HUDEP-2 (cell line): ENCODE measurements around the gene ATP8B3.
"Not testable (repeated sequence)": the region's sequence is repeated elsewhere in the genome, so short reads cannot be mapped to it uniquely, and the experiment has no call there.

ENCODE experiments used
- DNase-seq, 76 experiments: peaks; one replicate each; lab custom pipeline; 2025; ENCODE audit not compliant: unreplicated experiment in 76 of 76; lab: John Stamatoyannopoulos, UW

ATP8B3 gene

DNA sequence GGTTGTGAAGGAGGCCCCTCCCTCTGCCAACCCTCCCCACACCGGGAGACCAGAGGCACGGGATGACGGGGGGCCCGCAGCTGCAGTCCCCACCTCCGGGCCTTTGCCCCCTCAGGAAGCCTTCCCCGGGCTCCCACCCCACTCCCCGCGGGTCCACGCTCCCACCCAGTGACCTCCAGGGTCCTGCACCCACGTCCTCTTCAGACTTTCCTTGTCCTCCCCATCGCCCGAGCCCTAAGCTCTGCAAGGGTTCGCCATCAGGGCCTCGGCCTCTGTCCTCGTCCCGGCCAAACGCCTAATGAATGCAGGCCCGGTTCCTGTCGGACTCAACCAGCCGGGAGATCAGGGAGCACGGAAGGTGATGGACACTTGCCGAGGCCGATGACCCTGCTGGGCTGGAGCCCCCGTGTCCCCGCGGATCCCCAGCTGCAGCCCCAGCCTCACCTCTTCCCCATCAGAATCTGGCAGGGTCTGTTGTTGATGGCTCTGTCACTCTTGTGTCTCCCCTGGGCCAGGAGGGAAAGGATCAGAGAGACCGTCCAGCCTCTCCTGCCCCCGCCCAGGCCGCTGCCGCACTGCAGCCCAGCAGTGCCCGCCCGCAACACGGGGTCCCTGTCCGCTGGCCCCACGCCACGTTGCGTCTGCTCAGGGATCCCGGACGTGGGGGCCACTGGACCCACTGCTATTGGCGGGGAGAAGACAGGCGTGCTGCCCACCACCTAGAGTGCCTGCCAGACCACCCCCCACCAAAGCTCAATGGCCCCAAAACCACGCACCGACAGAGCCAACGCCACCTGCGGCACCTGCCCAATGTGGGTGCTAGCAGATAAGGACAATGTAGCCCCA is 5.7 kb downstream of the ATP8B3 start:
- DNase-seq: no peak

DNA sequence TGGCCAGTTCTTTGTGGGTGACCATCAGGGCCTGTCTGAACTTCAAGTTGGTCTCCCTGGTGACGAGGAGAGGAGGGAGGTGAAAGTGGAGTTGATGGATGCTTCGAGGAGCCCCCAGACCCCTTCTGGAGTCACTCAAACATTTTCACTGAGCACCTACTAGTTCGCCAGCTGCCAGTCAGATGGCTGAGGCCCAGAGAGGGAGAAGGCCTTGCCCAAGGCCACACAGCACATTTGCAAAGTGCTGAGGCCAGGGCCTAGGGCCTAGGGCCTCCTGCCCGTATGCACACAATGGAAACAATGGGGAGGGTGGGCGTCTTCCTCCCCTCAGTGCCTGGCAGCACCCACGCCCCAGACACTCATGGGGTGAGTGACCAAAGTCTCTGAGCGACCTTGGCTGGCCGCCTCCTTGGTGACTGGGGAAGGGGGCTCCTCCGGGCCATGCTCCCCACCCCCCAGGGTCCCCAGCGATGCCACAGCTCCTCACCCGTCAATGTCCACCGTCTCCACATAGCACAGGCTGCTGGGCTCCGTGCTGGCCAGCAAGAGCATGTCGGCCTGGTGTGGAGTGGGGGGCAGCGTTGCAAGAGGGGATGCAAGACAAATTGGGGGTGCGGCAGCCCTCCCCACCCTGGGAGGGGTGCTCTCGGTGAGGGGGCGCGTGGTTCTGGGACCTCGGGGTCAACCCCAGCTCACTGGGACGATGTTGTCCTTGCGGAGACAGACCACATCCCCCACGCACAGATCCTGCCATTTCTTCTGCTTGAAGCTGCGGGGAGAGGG is 6.5 kb downstream of the ATP8B3 start:
- DNase-seq: no peak

DNA sequence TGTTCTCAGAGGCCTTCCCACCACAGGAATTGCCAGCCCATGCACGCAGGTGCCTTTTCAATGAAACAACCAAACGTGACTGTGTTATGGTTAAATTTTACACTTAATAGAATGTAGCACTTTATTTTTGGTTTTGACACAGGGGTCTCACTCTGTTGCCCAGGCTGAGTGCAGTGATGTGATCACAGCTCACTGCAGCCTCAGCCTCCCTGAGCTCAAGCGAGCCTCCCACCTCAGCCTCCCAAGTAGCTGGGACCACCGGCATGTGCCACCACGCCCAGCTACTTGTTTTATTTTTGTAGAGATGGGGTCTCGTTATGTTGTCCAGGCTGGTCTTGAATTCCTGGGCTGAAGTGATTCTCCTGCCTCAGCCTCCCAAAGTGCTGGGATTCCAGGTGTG is 7.2 kb downstream of the ATP8B3 start:
- no peak for DNase-seq

DNA sequence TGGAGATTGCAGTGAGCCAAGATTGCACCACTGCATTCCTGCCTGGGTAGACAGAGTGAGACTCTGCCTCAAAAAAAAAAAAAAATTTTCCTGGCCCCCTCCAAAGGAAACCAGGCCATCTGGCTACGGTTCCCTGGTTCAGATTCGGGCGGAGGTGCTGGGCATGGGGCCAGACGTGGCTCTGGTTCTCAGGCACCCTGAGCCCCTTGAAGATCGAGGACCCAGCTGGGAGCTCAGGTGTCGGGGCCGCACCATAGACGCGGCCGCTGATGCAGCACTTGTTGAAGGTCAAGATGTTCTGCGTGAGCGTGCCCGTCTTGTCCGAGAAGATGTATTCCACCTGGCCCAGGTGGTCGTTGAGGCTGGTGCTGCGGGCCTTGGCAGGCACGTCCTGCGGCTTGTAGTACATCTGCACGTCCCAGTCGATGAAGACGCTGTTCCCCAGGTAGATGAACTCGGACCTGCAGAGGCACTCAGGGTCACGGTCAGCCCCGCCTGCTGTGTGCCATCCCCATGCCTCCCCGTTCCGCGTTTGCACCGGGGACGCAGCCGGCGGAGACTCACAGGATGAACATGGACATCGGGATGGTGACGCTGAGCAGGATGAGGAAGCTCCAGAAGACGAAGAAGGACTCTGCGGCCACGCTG is 12.3 kb downstream of the ATP8B3 start:
- DNase-seq: no peak

DNA sequence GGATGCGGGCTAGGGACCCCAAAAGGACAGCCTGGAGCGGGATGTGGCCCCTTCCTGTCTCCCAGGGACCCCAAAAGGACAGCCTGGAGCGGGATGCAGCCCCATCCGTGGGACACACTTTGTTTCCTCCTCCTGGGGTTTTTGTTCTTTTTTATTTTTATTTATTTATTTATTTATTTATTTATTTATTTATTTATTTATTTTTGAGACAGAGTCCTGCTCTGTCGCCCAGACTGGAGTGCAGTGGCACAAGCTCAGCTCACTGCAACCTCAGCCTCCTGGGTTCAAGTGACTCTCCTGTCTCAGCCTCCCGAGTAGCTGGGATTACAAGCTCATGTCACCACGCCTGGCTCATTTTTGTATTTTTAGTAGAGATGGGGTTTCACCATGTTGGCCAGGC is 14.8 kb downstream of the ATP8B3 start:
- DNase-seq: not testable (repeated sequence)

DNA sequence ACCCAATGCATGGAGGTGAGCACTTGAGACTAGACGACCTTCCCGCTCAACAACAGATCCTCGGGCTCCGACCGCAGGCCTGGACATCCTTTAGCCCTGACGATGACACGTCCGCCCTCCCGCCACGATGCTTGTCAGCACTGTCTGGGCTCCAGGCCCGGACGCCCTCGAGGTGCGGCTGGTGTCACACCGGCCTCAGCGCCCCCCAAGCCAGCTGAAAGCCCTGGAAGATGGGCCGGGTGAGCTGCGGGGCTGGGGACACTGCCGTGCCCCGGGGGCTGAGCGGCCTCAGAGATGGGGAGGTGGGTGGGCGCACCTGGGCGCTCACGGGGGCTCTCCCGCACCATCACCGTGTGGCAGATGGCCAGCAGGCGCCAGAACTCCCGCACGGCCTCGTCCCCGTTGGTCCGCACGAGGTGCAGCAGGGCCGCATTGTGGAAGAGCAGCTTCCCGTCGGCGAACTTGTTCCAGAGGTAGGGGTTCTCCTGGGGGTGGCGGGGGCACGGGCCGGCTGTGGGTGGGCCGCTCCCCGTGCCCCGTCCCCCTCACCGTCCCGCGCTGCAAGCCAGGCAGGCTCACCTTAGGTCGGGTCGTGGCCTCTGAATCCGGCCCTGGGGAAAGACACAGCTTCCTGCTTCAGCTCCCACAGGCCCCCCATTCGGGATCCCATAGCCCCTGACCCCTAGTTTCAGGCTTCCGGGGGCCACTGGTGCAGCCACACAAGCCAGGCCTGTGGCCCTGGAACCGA is 15.5 kb downstream of the ATP8B3 start:
- DNase-seq: no peak

DNA sequence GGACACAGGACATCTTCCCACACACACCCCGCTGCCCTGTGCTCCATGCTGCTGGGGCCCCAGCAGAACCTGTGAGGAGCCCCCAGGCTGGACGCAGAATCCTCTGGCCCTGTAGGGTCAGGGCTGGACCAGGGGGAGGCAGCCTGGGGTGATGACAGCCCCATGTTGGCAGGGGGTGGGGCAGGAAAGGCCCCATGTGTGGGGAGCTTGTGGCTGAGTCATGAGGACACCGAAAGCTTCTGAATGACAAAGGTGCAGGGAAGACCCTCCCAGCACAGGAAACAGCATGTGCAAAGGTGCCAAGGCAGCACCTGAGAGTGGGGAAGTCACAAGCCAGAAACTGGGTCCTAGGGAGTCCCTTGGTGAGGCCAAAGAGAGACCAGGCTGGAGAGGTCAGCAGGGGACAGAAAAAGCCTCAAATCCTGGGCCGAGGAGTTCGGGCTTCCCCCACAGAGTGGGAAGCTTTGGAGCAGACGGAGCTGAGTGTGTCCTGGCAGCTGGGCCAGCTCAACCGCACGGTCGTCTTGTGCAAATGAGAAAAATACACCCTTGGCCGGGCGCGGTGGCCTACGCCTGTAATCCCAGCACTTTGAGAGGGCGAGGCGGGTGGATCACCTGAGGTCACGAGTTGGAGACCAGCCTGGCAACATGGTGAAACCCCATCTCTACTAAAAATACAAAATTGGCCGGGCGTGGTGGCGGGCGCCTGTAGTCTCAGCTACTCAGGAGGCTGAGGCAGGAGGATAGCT is 17.5 kb downstream of the ATP8B3 start:
- DNase-seq: no peak

DNA sequence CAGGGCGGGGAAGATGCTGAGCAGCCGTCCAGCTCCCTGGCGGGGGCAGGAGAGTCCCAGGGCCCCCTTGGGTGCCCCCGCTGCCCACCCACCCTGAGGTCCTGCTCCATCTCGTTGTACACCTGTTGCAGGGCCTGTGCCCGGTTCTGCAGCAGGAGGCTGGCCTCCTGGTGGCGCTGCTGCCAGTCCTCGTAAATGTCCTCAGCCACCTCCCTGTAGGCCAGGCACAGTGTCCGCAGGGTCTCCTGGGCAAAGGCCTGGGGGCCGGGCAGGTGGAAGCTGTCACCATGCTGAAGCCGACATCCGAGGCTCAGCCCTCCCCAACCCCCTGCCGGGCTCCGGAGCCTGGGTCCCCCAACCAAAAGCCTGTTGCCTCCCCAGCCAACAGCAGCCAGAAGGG is 20.2 kb downstream of the ATP8B3 start:
- no peak for DNase-seq

DNA sequence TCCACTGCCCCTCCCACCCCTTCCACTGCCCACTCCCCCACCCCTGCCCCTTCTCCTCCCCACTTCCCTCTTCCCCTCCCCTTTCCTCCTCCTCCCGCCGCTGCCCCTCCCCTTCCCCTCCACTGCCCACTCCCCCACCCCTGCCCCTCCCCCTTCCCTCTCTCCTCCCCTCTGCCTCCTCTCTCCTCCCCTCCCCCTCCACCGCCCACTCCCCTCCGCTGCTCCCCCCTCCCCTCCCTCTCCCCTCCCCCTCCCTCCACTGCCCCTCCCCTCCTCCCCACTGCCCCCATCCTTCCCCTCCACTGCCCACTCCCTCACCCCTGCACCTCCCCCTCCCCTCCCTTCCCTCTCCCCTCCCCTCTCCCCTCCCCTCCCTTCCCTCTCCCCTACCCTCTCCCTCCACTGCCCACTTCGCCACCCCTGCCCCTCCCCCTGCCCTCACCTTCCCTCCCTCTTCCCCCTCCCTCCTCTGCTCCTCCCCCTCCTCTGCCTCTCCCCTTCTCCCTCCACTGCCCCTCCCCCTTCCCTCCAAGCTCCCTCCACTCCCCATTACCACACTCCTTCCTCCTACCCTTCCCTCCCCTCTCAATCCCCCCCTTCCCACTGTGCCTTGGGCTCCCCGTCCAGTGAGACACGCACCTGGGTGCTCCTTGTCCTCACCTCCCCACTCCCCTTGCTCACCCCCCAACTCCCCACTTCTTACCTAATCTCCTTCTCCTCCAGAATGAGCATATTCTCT is 21.9 kb downstream of the ATP8B3 start:
- DNase-seq: no peak

DNA sequence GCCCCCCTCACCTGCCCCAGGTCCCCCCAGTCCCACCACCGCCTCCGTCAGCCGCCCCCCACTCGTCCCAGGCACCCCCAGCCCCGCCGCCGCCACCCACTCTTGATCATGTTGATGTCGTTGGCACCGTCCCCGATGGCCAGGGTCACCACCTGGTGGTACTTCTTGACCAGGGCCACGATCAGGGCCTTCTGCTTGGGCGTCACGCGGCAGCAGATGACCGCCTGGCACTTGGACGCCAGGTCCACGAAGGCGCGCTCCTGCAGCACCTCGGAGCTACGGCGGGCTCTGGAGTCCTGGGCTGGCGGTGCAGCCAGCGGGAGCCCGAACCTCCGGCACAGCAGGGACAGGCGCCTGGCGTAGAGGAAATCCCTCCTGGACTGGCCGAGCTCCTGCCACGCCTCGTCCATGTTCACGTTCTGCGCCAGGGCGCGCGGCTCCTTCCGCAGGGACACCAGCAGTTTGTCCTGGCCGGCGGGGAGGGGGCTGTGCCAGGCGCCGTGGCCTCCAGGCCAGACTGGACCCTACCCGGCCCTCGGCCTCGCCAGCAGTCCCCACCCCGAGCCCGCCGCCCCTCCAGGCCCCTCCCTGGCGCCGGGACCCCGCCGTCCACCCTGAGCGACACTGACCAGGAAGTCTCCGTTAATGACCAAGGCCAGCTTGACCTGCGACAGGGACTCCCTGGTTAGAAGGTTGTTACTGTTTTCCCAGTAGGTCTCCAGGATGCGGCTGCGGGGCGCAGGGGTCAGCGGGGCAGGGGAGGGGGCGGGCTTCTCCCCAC is 22.6 kb downstream of the ATP8B3 start:
- DNase-seq: no peak

DNA sequence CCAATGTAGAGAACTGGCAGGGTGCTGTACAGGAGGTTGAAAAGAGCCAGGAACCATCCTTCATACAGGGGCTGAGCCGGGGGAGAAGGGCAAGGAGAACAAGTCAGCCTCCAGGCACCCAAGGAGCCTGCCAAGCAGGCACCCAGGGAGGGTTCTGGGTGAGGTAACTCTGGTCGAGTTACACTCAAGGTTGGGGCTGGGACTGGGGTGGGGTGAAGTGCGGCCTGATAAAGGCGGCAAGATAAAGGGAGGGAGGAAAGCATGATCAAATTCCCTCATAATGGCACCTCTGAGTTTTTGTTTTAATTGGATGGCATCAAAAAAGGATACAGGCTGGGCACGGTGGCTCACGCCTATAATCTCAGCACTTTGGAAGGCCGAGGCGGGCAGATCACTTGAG is 25.0 kb downstream of the ATP8B3 start:
- peak in 49 of 76 experiments; percentile 6 to 72 (median 43) for DNase-seq

DNA sequence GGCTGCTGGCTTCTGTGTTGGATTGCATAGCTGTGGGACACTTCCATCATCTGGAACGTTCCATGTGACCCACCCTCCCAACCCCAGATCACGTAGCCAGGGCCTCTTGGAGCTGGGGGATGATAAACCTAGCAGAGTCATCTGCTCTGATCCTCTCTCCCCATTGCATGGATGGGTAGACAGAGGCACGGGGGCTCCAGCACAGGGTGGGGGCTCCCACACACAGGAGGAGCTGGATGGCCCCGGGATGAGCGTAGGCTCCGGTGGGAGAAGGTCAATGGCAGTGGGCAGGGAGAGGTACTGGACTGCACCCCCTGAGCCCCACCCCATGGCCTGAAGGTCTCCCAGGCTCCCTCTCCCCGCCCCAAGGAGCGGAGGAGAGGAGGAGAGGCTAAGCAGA is 25.4 kb downstream of the ATP8B3 start:
- no peak for DNase-seq

DNA sequence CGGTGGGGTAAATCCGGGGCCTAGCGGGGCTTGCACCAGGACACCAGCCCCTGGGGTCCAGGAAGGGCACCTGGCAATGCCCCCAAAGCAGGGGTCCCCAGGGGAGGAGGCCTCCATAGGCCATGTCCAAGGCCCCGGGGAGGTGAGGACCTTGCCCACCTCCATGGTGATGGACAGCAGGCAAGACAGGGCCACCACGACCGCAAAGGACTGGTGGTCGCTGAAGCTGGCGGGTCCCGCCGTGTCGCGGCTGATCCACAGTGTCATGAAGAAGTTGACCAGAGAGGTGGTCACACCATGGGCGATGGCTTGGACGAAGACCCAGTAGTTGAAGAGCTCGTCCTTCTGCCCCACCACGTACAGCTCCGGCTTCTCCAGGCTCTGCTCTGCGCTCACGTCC is 26.8 kb downstream of the ATP8B3 start:
- DNase-seq: no peak

DNA sequence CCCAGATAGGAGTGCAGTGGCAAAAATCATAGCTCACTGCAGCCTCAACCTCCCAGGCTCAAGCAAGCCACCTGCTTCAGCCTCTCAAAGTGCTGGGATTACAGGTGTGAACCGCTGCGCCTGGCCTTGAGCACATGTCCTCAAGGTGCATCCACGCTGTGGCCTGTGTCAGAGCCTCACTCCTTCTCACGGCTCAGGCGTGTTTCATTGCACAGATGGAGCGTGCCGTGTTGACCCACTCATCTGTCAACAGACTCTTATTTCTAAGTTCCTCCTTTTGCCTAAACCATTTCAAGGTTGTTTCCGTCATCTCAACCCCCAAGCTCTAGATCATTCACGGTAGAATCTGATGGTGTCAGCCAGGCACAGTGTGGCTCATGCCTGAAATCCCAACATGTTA is 28.2 kb downstream of the ATP8B3 start:
- no peak for DNase-seq

DNA sequence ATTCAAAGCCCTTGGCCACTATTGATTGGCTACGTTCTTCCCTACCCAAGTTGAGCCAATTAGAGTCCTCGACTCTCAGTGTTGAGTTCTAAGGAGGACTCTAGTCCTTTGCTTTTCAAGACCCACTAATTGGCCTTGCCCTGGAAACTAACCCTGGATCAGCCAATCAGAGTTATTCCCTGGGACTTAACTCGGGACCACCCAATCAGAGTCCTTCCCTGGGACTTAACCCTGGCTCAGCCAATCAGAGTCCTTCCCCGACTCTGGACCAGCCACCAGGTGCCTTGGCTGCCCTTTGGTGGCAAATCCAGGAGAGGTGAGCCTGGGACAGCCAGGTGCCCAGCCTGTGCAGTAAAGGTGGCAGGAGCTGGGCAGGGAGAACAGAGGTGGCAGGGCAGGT is 28.7 kb downstream of the ATP8B3 start:
- no peak for DNase-seq

DNA sequence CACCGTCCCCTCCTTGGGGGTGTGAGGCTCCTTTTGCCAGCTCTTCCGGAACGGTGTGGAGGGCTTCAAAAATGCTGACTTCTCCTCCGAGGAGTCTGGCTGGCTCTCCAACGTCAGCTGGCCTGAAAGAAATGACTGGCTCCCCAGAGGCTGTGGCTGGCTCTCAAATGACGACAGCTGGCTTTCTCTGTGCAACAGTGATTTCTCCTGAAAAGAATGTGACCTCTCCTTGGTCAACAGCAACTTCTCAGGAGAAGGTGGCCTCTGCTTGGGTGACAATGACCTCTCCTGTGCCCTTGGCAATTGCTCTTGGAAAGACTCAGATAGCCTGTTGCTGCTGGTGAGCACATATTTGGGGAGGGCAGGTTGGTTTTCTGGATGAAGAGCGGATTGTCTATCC is 29.6 kb downstream of the ATP8B3 start:
- no peak for DNase-seq

DNA sequence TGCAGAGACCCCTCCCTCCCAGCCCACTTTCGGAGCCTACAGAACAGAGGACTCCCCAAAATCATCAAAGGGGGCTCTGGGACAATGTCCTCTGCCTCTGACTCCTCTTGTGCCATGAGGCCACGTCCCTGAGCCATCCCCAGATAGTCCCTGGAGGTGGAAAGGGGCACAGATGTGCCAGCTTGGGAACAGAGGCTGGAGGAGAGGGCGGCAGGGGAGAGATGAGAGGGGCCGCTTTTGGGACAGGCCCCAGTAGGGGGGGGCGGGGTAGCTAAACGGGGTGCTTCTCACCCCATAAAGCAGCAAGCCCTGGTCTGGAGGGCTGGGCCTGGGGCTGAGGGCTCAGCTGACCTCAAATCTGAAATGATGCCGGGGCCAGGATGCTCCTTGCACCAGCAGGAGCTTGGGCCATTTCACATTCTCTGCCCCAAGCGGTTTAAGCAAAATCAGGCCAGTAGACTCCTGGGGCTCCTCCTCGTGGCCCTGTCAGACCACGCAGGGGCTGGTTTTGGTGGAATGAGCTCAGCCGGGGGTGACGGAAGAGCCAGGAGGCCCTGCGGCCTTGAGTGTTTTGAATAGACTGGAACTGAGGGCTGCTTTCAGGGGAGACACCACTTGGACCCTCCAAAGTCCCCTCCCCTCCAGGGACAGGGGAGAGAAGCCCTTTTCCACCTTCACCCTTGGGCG is 31.7 kb downstream of the ATP8B3 start:
- DNase-seq: peak in 18 of 76 experiments; percentile 8 to 45 (median 20)

DNA sequence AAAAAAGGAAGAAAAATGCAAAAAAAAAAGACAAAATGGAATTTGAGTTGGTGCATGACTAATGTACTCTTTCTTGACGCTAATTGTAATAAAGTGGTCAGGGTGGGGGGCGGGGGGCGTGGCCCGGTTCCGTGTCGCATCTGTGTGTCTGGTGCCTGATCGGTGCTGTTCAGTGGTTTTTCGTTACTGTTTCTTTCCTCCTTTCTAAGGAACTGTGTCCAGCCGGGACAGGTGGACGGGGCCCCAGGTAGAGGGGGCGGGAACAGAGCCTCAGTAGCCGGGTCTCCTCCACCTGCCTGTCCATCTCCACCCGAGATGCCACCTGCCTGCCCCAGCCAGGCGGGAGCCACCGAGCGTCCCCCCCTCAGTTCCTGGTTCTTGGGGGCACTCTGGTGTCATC is 32.5 kb downstream of the ATP8B3 start:
- no peak for DNase-seq
